Esophagus muscularis mucosa (tissue), 3 donors: Measurements from ENCODE around the gene KMT2E.

Experiments
- POLR2A ChIP-seq: fragments of 450-650 bp; IDR thresholded peaks from one replicate; pipeline ENCODE4 v1.6.1; 2017; ENCODE audit warnings: antibody characterized with exemption, moderate library complexity, mild to moderate bottlenecking, low read depth
- POLR2AphosphoS5 ChIP-seq, 2 donors: sonication (generic); formaldehyde crosslinking; IDR thresholded peaks; one replicate each; pipeline ENCODE4 v1.6.1; 2017; ENCODE audit warnings: antibody characterized with exemption in 2 of 2
- TF ChIP-seq, protein P1 (sequence below), 3 experiments: fragments of 200-600 bp in 2 of 3; fragments of 450-650 bp in 1 of 3; sonication (generic) in 2 of 3; IDR thresholded peaks; one replicate each; pipeline ENCODE4 v1.5.1; 2017 to 2019; ENCODE audit warnings: antibody characterized with exemption in 3 of 3, mild to moderate bottlenecking in 2 of 3, moderate library complexity in 1 of 3

DNA sequence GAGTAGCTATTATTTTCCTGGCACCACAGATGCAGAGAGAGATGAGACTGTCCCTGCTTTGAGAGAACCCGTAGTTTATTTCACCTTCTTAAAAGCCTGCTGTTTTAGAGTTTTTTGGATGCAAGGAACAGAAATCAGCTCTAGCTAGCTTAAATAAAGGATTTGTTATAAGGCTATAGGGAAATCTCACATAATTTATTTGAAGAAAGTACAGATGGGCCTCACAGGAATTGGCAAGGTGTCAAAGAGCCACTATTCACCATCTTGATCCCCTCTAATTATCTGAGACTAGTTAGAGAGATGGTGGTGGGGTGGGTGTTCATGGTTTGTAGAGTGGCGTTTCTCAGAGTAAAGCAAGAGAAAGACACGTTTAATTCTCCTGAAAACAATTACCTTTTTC is 7.3 kb downstream of the KMT2E start:
- TF ChIP-seq POLR2AphosphoS5 (IDR thresholded peaks at IDR 0.05) (no peak), POLR2A (no peak)
- TF ChIP-seq, protein P1, sequence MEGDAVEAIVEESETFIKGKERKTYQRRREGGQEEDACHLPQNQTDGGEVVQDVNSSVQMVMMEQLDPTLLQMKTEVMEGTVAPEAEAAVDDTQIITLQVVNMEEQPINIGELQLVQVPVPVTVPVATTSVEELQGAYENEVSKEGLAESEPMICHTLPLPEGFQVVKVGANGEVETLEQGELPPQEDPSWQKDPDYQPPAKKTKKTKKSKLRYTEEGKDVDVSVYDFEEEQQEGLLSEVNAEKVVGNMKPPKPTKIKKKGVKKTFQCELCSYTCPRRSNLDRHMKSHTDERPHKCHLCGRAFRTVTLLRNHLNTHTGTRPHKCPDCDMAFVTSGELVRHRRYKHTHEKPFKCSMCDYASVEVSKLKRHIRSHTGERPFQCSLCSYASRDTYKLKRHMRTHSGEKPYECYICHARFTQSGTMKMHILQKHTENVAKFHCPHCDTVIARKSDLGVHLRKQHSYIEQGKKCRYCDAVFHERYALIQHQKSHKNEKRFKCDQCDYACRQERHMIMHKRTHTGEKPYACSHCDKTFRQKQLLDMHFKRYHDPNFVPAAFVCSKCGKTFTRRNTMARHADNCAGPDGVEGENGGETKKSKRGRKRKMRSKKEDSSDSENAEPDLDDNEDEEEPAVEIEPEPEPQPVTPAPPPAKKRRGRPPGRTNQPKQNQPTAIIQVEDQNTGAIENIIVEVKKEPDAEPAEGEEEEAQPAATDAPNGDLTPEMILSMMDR (IDR thresholded peaks at IDR 0.05) = no peak
